Measurements from ENCODE around the gene ZBTB7A. TPM values are rescaled to one million over a fixed set of nuclear protein-coding genes. Genes with fewer than 3 reads are reported as not detected.

ZBTB7A gene
- total and polyA plus RNA-seq, 4 donors: 7.8 to 53.9 (median 32.4) TPM

DNA sequence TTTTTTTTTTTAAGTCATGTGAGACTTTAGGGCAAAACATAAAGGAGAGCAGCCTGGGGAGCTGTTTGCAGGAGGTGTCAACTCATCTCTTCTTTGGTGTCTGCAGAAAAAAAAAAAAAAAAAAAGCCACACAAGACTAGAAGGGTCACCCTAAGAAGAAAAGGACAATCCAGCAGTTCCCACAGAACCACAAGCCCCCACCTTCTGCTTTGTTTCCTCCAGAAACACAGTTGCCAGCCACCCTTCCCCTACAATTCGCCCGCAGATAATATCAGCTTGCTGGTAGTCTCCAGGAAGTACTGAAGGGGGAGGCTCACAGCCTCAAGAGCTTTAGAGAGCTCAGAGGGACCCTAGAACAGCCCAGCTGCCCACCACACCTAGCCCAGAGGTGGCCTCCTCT is 22.3 kb upstream of the ZBTB7A start:
- H3K4me3 ChIP-seq (ENCODE audit: low read length in 2 of 2): no peak overlapping the region

DNA sequence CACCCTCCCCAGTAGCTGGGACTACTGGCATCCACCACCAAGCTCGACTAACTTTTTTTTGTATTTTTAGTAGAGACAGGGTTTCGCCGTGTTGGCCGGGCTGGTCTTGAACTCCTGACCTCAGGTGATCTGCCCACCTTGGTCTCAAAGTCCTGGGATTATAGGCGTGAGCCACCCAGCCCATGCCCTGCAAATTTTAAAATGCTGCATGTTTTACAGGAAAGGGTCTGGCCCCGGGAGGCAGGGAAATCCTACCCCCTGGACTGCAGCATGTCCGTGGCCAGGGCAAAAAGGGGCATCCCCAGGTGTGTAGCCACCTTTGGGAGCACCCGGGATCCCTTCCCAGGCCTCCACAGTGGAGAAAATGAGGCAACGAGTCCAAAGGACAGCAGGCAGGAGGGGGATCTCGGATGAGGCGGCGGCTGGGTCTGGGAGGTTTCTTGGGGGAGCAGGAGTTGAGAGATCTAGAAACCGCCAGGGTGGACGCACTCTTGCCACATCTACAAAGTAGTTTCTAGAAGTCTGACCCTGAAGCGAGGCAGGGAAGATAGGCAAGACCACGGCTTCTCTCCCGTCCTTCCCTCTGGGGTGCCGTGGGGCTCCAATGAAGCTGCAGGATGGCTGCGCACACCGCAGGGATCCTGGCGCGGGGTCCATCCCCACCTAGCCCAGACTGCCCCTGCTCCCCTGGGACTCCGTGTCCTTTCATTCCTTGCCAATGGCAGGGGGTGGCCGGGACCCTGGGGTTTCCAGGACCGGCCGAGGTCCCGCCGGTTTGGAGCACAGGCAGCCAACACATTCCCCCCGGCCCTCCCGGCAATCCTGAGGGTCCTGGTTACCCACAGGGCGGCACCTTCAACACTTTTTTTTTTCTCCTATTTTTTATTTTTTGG is 21.3 kb upstream of the ZBTB7A start:
- ATAC-seq (ENCODE audit: low FRiP score) (no peak), DNase-seq (peak in 1 of 2 donors; percentile 63)
- H3K4me3 ChIP-seq (ENCODE audit: low read length in 2 of 2): no peak overlapping the region
- no peak overlapping the region for H3K27ac ChIP-seq (ENCODE audit: low read depth in 1 of 2, low read length in 2 of 2)
- H3K9me3 ChIP-seq (ENCODE audit: control insufficient read depth, low read length): no peaks in the 10 kb centered on the region
- H3K36me3 ChIP-seq (ENCODE audit: control insufficient read depth in 1 of 2, insufficient read depth in 2 of 2, low read length in 1 of 2): no peaks in the 10 kb centered on the region
- WGBS, 2 donors: 84 to 87% methylated on average over 30 to 31 of the region's 31 CpGs
- intact Hi-C loops (cut with DNase I): no loop called here
- H3K27me3 ChIP-seq (ENCODE audit: control insufficient read depth in 1 of 2, insufficient read depth in 2 of 2, low read length in 1 of 2): no peaks in the 10 kb centered on the region
- H3K4me1 ChIP-seq (ENCODE audit: control insufficient read depth in 1 of 2, insufficient read depth in 2 of 2, low read length in 2 of 2): no peaks in the 10 kb centered on the region

More for the DNA sequence above, 22.3 kb upstream of the ZBTB7A start:
- Histone ChIP-seq H3K27ac (ENCODE audit: low read depth in 1 of 2, low read length in 2 of 2) (no peak overlapping the region), H3K36me3 (ENCODE audit: control insufficient read depth in 1 of 2, insufficient read depth in 2 of 2, low read length in 1 of 2) (no peaks in the 10 kb centered on the region), H3K4me1 (ENCODE audit: control insufficient read depth in 1 of 2, insufficient read depth in 2 of 2, low read length in 2 of 2) (no peaks in the 10 kb centered on the region), H3K27me3 (ENCODE audit: control insufficient read depth in 1 of 2, insufficient read depth in 2 of 2, low read length in 1 of 2) (no peaks in the 10 kb centered on the region), H3K9me3 (ENCODE audit: control insufficient read depth, low read length) (no peaks in the 10 kb centered on the region)
- intact Hi-C loops (cut with DNase I): no loop called here
- ATAC-seq (ENCODE audit: low FRiP score) (peak; percentile 17), DNase-seq (no peak)
- 80 to 84% methylated on average over 2 of the region's 2 CpGs for WGBS, 2 donors

DNA sequence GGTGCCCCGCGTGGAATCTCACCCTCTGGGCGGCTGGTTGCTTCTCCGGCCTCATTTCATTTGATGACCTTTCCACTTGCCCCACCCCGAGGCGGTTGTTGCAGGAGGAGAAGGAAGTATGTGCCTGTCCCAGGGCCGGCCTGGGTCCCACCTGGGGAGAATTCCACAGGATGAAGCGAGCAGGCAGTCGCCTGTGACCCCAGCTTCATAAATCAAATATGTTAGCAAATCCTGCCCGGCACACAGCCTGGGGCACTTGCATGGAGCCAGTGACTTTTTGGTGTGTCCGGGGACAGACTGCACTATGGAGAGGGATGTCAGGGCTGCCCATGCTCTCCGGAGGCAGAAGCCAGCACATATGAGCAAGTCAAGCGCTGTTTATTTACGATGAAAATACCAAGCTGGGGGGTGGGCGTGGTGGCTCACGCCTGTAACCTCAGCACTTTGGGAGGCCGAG is 19.7 kb upstream of the ZBTB7A start:
- no peak overlapping the region for H3K4me3 ChIP-seq (ENCODE audit: low read length in 2 of 2)
- DNase-seq: peak; percentile 49 to 68
- no peak for ATAC-seq (ENCODE audit: low FRiP score)
- no peak overlapping the region for H3K27ac ChIP-seq (ENCODE audit: low read depth in 1 of 2, low read length in 2 of 2)
- H3K36me3 ChIP-seq (ENCODE audit: control insufficient read depth in 1 of 2, insufficient read depth in 2 of 2, low read length in 1 of 2): no peaks in the 10 kb centered on the region
- no peaks in the 10 kb centered on the region for H3K9me3 ChIP-seq (ENCODE audit: control insufficient read depth, low read length)
- 43 to 48% methylated on average over 17 of the region's 17 CpGs for WGBS, 2 donors
- intact Hi-C loops (cut with DNase I): no loop called here
- H3K27me3 ChIP-seq (ENCODE audit: control insufficient read depth in 1 of 2, insufficient read depth in 2 of 2, low read length in 1 of 2): no peaks in the 10 kb centered on the region
- no peaks in the 10 kb centered on the region for H3K4me1 ChIP-seq (ENCODE audit: control insufficient read depth in 1 of 2, insufficient read depth in 2 of 2, low read length in 2 of 2)

DNA sequence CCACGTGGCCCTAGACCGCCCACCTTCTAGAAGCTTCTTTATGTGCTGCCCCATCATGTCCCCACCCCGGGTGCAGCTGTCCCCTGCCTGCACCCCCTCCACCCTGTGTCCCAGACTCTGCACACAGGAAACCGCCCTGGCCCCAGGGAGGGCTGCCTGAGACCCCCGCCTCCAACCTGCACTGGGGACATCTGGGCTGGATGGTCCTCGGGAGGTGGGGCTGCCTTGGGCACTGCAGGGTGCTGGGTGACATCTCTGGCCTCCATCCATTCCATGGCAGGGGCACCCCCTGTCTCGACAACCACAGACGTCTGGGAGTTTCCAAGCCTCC is 17.8 kb upstream of the ZBTB7A start:
- Histone ChIP-seq H3K36me3 (ENCODE audit: control insufficient read depth in 1 of 2, insufficient read depth in 2 of 2, low read length in 1 of 2) (no peaks in the 10 kb centered on the region), H3K27ac (ENCODE audit: low read depth in 1 of 2, low read length in 2 of 2) (no peak overlapping the region), H3K9me3 (ENCODE audit: control insufficient read depth, low read length) (no peaks in the 10 kb centered on the region), H3K4me3 (ENCODE audit: low read length in 2 of 2) (no peak overlapping the region), H3K27me3 (ENCODE audit: control insufficient read depth in 1 of 2, insufficient read depth in 2 of 2, low read length in 1 of 2) (no peaks in the 10 kb centered on the region), H3K4me1 (ENCODE audit: control insufficient read depth in 1 of 2, insufficient read depth in 2 of 2, low read length in 2 of 2) (no peaks in the 10 kb centered on the region)
- 55 to 62% methylated on average over 8 of the region's 8 CpGs for WGBS, 2 donors
- DNase-seq (no peak), ATAC-seq (ENCODE audit: low FRiP score) (no peak)
- intact Hi-C loops (cut with DNase I): no loop called here

DNA sequence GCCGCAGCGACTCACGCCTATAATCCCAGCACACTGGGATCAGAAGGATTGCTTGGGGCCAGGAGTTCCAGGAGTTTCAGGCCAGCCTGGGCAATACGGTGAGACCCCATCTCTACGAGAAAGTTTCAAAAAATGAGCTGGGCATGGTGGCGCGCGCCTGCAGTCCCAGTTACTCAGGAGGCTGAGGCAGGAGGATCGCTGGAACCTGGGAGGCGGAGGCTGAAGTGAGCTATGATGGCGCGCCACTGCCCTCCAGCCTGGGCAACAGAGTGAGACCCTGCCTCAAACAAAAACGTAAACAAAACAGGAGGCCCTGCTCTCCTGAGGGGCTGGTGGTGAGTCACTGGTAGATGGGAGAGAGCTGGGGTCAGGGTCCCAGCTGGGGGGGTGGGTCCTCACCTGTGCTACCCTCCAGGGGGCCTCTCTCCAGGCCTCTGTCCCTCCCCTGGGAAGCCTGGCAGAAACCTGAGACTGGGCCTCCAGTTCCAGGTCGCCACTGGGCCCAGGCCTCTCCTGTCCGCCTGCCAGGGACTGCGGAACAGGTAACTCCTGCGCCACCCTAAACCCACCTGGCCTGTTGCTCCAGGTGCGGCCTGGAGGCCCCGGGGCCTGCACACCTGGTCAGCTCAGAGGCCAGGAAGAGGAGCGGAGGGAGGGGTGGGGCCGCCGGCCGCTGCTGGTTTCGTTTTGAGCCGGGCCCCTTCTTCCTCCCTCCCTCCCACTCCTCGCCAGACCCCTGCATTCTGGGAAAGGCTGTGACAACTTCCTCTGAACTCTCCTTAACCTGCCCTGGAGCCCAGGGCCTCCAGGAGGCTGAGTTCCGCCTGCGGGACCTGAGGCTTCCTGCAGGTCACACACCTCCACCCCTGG is 17.2 kb upstream of the ZBTB7A start:
- intact Hi-C loops (cut with DNase I): no loop called here
- DNase-seq (no peak), ATAC-seq (ENCODE audit: low FRiP score) (no peak)
- Histone ChIP-seq H3K4me3 (ENCODE audit: low read length in 2 of 2) (no peak overlapping the region), H3K36me3 (ENCODE audit: control insufficient read depth in 1 of 2, insufficient read depth in 2 of 2, low read length in 1 of 2) (no peaks in the 10 kb centered on the region), H3K27me3 (ENCODE audit: control insufficient read depth in 1 of 2, insufficient read depth in 2 of 2, low read length in 1 of 2) (no peaks in the 10 kb centered on the region), H3K27ac (ENCODE audit: low read depth in 1 of 2, low read length in 2 of 2) (no peak overlapping the region), H3K9me3 (ENCODE audit: control insufficient read depth, low read length) (no peaks in the 10 kb centered on the region), H3K4me1 (ENCODE audit: control insufficient read depth in 1 of 2, insufficient read depth in 2 of 2, low read length in 2 of 2) (no peaks in the 10 kb centered on the region)
- 66 to 74% methylated on average over 26 to 28 of the region's 28 CpGs for WGBS, 2 donors

DNA sequence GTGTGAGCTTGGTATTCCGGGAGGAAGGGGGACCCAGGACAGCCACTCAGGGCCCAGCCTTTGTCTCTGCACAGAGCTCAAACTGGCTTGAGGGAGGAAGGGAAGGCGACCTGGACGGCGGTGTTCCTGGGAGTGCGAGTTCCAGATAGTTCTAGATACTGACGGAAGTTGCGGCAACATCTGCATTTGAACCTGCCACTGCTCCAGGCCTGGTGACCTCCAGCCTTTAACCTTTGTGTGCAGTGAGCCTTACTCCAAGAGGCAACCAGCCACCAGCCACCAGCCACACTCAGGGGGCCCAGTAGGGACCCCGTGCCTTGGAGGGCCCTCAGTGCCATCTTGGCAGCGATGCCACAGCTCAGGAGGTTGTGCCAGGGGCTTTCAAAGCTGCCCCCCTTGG is 15.5 kb upstream of the ZBTB7A start:
- 78 to 83% methylated on average over 9 of the region's 9 CpGs for WGBS, 2 donors
- H3K4me3 ChIP-seq (ENCODE audit: low read length in 2 of 2): no peak overlapping the region
- intact Hi-C loops (cut with DNase I): no loop called here
- H3K36me3 ChIP-seq (ENCODE audit: control insufficient read depth in 1 of 2, insufficient read depth in 2 of 2, low read length in 1 of 2): no peaks in the 10 kb centered on the region
- H3K4me1 ChIP-seq (ENCODE audit: control insufficient read depth in 1 of 2, insufficient read depth in 2 of 2, low read length in 2 of 2): no peaks in the 10 kb centered on the region
- ATAC-seq (ENCODE audit: low FRiP score) (no peak), DNase-seq (peak in 1 of 2 donors; percentile 69)
- H3K27me3 ChIP-seq (ENCODE audit: control insufficient read depth in 1 of 2, insufficient read depth in 2 of 2, low read length in 1 of 2): no peaks in the 10 kb centered on the region
- H3K9me3 ChIP-seq (ENCODE audit: control insufficient read depth, low read length): no peaks in the 10 kb centered on the region
- H3K27ac ChIP-seq (ENCODE audit: low read depth in 1 of 2, low read length in 2 of 2): no peak overlapping the region

DNA sequence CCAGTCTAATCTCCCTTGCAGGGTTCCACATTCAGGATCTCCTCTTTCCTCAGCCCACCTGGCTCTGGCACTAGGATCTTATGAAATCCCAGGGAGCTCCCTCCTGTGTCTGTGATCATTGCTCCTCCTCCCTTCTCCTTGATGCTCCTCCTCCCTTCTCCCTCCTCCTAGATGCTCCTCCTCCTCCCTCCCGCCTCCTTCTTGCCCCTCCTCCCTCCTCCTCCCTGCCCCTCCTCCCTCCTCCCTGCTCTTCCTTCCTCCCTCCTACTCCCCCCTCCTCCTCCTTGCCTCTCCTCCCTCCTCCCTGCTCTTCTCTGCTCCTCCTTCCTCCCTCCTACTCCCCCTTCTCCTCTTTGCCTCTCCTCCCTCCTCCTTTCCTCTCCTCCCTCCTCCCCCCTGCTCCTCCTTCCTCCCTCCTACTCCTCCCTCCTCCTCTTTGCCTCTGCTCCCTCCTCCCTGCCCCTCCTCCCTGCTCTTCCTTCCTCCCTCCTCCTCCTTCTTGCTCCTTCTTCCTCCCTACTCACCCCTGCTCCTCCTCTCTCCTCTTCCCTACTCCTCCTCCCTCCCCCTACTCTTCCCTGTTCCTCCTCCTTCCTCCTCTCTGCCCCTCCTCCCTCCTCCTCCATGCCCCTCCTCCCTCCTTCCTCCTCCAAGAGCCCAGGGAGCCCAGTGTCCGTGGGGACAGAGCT is 14.9 kb upstream of the ZBTB7A start:
- Histone ChIP-seq H3K27me3 (ENCODE audit: control insufficient read depth in 1 of 2, insufficient read depth in 2 of 2, low read length in 1 of 2) (no peaks in the 10 kb centered on the region), H3K27ac (ENCODE audit: low read depth in 1 of 2, low read length in 2 of 2) (no peak overlapping the region), H3K9me3 (ENCODE audit: control insufficient read depth, low read length) (no peaks in the 10 kb centered on the region), H3K36me3 (ENCODE audit: control insufficient read depth in 1 of 2, insufficient read depth in 2 of 2, low read length in 1 of 2) (no peaks in the 10 kb centered on the region), H3K4me1 (ENCODE audit: control insufficient read depth in 1 of 2, insufficient read depth in 2 of 2, low read length in 2 of 2) (no peaks in the 10 kb centered on the region), H3K4me3 (ENCODE audit: low read length in 2 of 2) (no peak overlapping the region)
- DNase-seq: no peak
- ATAC-seq (ENCODE audit: low FRiP score): no peak
- WGBS, 2 donors: 15 to 21% methylated on average over 1 to 2 of the region's 2 CpGs
- intact Hi-C loops (cut with DNase I): no loop called here

DNA sequence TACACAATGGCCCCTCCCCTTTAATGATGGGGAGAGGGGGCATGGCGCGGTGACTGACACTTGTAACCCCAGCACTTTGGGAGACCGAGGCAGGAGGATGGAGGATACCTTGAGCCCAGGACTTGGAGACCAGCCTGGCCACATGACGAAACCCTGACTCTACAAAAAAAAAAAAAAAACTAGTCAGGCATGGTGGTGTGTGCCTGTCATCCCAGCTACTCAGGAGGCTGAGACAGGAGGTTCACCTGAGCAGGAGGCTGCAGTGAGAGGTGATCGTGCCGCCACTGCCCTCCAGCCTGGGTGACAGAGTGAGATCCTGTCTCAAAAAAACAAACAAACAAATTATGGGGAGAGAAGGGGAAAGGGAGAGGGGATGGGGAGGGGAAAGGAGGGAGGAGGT is 13.8 kb upstream of the ZBTB7A start:
- Histone ChIP-seq H3K9me3 (ENCODE audit: control insufficient read depth, low read length) (no peaks in the 10 kb centered on the region), H3K4me1 (ENCODE audit: control insufficient read depth in 1 of 2, insufficient read depth in 2 of 2, low read length in 2 of 2) (no peaks in the 10 kb centered on the region), H3K4me3 (ENCODE audit: low read length in 2 of 2) (no peak overlapping the region), H3K27me3 (ENCODE audit: control insufficient read depth in 1 of 2, insufficient read depth in 2 of 2, low read length in 1 of 2) (no peaks in the 10 kb centered on the region), H3K27ac (ENCODE audit: low read depth in 1 of 2, low read length in 2 of 2) (no peak overlapping the region), H3K36me3 (ENCODE audit: control insufficient read depth in 1 of 2, insufficient read depth in 2 of 2, low read length in 1 of 2) (no peaks in the 10 kb centered on the region)
- ATAC-seq (ENCODE audit: low FRiP score) (no peak), DNase-seq (no peak)
- intact Hi-C loops (cut with DNase I): no loop called here
- WGBS, 2 donors: 63 to 73% methylated on average over 6 of the region's 6 CpGs

Measured in aorta (tissue), 5 donors.